Iris pigment epithelial cell (primary cell): ENCODE measurements around the gene COPS3.

Experiments used
- DNase-seq: peaks from one replicate; pipeline ENCODE4 v3.0.0-alpha.2; 2011; ENCODE audit warnings: low read depth

COPS3 gene

GRCh38 chr17:17241656-17242055, 39.4 kb downstream of the COPS3 start:
- no peak for DNase-seq

DNA sequence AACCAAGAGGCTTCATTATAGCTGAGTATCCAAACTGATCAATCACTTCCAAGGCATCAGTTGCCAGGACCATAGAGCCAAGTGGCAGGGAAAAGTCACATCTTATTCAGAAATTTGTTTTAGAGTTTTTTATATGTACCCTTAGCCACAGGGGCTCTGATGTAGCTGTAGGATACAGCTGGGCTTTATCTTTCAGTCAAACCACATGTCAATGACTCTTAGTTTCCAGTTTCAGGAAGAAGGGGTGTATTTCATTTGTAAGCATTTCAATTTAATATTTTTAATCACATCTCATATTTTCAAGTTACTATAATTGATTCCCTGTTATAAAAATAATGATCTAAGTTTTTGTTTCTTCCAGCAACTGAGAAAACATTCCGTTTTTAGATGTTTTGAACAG, 41.2 kb downstream of the COPS3 start:
- no peak for DNase-seq

- peak; percentile 85 for DNase-seq
These were observed 43.8 kb downstream of the COPS3 start, which contains the start of gene FLCN for GRCh38 chr17:17237026-17237799. FLCN (minus strand) TSS chr17:17237168; CDS start chr17:17228137, 9,031 bp downstream.

GRCh38 chr17:17236295-17237025, 44.6 kb downstream of the COPS3 start:
- DNase-seq: peak; percentile 28

DNA sequence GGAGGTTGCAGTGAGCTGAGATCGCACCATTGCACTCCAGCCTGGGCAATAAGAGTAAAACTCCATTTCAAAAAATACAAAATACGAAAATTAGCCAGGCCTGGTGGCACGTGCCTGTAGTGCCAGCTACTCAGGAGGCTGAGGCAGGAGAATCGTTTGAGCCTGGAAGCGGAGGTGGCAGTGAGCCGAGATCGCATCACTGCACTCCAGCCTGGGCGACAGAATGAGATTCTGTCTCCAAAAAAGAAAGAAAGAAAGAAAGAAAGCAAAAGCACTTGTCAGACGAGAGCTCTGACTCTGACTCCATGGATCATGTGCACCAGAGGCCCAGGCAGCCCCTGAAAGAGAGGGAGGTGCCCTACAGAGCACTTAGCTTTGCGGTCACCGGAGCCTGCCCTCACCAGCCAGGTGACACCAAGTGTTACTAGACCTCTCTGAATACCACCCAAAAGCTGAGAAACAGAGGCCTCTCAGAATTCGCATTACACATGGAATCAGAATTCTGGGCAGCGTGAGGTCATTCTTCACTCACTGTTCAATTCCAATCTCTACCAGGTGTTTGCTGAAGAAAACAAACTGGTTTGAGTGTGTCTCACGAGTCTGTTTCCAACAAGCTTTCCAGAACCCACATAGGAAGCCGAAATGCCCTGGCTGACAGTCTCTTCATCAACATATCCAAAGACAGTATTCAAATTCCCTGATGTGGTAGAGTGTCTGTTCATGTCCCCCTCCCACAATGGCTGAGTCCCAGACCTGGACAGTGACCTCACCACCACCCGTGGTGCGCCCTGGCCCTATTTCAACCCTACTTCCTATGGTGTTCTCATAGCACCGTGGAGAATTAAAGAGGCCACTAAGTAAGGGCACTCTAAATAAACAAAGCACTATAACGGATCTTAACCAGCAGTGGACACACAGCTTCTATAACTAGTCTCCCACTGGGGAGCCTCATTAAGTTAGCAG, 45.6 kb downstream of the COPS3 start:
- DNase-seq: peak; percentile 45

DNA sequence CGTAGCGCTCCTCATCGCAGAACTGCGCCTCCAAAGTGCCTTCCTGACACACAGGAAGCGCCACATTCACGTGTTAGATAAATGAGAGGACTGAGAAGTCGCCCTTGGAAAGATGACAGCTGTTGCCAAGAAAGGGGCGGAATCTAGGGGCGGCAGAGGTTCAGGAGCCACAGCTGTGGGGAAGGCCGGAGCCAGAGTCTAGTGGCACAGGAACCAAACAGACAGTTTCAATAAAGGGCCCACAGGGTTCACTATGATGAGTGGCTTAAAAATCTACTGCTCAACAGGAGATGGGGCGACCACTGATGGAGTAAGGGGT, 48.8 kb downstream of the COPS3 start:
- no peak for DNase-seq

GRCh38 chr17:17231621-17232302, 49.3 kb downstream of the COPS3 start:
- no peak for DNase-seq

DNA sequence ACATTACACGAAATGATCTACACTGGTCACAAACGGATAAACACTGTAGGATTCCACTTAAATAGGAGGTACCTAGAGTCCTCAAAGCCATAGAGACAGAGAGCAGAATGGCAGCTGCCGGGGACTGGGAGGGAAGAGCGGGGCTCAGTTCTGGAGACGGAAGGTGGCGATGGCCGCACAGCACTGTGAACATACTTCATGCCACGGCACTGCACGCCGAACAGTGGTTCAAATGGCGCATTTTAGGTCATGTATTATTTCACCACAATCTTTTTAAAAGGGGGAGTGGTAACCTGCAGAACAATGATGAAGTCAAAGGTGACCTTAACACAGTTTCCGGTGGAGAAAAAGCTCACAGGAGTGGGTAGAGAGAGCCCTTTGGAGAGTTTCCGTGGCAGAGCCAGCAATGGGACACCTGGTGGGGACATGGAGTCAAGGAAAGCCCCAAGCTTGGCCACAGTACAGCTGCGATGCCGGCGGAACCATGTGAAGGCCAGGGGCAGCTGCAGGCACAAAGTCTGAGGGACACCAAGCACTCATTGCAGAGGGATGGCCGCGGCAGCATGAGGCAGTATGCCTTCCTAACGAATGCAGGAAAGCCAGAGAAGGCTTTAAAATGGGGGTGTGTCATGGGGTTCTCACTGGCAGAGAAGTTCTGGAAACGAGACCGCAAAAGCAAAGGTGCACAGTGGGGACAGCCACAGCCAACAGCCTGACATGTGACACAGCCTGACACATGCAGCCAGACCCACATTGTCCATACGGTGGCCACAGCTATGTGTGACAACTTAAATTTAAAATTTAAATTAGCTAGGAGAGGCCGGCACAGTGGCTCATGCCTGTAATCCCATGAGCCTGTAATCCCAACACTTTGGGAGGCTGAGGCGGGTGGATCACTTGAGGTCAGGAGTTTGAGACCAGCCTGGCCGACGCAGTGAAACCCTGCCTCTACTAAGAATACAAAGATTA, 51.3 kb downstream of the COPS3 start:
- no peak for DNase-seq

GRCh38 chr17:17228521-17229279, 52.3 kb downstream of the COPS3 start:
- DNase-seq: no peak

- no peak for DNase-seq
These were observed 53.2 kb downstream of the COPS3 start for GRCh38 chr17:17227608-17228520.

- no peak for DNase-seq
These were observed 54.4 kb downstream of the COPS3 start for GRCh38 chr17:17226451-17227265.

DNA sequence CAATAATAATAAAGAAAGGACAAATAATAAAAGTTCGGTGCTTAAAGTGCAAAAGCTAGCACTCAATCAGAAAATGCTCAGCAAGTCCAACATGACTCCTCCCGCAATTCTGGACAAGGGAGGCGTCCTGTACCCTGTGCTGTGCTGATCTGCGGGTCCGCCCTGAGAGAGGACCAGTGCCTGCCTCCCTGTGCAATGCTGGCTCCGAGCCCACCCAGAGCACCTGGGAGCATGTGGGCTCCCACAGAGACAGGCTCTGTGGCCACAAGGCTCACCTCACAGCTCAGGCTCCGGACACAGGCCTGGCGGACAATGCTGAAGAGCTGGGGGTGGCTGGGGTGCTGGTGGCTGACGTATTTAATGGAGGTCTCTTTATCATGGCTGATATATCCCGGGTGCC, 55.1 kb downstream of the COPS3 start:
- DNase-seq: no peak

DNA sequence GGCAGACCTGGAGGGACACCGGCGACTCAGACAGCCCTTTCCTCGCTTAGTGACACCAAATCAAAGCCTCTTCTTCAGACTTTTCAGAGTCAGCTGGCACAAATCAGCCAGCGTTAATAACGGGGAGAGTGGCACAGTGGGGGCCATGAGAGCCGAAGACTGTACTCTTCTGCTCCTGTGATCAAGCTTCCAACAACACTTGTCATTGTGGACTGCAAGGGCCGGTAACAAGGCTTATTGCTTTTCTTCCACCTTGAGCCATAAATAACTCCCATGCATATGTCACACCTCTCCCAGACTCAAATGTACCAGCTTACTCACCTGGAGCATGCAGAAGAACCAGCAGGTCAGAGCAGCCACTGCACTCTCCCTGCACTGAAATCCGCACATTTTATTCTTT, 56.9 kb downstream of the COPS3 start:
- no peak for DNase-seq

GRCh38 chr17:17223736-17224135, 57.3 kb downstream of the COPS3 start:
- DNase-seq: no peak

GRCh38 chr17:17221329-17221728, 59.7 kb downstream of the COPS3 start:
- no peak for DNase-seq

GRCh38 chr17:17220529-17220928, 60.5 kb downstream of the COPS3 start:
- no peak for DNase-seq

DNA sequence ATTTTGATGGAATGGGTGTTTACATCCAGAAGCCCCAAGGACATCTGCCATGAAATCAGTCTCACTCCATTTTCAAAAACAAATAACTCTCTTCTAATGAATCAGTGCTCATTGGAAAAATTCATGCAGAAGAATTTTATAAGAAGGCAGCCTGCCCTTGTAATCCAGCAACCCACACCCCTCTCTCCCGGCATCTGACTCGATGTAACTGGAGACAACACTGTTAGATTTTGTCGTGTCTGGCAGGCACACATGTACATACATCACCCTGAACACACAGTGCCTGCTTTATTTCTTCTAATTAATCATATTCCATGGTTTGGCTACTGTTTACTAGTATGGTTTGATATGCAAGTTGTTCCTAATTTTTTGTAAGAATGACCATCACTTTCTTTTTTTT, 63.1 kb downstream of the COPS3 start:
- DNase-seq: no peak

DNA sequence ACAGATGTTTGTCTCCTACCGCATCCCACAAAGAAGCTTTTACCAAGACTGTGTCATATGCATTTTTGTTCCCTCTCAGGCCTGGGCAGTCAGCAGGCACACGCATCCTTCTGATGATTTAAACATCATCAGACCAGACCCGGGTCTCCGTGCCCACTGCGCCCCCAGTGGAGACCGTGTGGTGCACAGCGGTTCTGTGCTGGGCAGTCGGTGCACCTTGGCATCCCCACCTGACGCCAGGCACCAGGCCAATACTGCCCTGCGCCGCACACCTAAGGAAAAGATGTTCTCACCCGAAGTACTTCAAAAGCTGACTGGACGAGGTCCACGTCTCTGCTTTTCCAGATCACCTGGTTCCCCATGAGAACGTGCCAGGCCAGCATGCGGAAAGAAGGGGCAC, 64.3 kb downstream of the COPS3 start:
- DNase-seq: no peak
